Measurements from ENCODE around the gene AMPD3.

Gene AMPD3

DNA sequence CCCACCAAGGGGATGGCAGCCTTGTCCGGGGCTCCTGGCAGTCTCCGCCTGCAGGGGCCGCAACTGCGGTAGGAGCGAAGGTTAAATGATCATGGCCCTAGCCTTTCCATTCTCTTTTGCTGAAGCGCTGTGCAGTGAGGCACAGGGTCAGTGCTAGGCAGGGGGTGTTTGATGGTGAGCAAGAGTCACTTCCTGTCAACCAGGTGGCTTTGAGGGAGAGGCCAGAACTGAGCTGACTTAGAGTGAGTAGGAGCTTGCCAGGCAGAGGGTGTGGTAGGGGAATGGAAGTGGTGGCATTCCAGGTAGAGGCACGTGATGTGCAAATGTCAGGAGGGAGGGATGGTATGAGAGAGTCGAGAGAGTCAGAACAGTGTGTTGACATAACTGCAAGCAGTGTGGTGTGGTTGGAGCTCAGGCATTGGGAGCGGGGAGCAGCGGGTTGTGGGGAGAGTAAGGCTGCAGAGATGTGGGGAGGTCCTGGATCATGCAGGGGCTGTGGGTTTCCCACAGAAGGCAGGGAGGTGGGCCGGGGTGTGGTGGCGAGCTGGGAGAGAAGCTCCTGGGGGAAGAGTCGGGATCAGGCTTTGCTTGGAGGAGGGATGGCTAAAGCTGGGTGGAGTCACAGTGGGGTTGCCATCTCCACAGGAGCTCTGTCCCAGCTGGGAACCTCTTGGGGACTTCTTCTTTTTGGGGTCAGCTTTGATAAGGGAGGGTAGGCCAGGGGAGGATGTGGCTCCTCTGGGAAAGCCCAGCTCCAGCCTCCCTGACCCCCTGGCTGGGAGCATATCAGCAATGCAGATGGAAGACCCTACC lies 33.3 kb downstream of the AMPD3 start:
- H3K4me3 ChIP-seq (ENCODE audit: low read depth, low read length) = no peak overlapping the region
- DNase-seq (ENCODE audit: low read depth) = no peak
- TF ChIP-seq, protein P1, sequence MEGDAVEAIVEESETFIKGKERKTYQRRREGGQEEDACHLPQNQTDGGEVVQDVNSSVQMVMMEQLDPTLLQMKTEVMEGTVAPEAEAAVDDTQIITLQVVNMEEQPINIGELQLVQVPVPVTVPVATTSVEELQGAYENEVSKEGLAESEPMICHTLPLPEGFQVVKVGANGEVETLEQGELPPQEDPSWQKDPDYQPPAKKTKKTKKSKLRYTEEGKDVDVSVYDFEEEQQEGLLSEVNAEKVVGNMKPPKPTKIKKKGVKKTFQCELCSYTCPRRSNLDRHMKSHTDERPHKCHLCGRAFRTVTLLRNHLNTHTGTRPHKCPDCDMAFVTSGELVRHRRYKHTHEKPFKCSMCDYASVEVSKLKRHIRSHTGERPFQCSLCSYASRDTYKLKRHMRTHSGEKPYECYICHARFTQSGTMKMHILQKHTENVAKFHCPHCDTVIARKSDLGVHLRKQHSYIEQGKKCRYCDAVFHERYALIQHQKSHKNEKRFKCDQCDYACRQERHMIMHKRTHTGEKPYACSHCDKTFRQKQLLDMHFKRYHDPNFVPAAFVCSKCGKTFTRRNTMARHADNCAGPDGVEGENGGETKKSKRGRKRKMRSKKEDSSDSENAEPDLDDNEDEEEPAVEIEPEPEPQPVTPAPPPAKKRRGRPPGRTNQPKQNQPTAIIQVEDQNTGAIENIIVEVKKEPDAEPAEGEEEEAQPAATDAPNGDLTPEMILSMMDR (IDR thresholded peaks at IDR 0.05; ENCODE audit: control insufficient read depth, extremely low read depth, insufficient read depth) = no peak

DNA sequence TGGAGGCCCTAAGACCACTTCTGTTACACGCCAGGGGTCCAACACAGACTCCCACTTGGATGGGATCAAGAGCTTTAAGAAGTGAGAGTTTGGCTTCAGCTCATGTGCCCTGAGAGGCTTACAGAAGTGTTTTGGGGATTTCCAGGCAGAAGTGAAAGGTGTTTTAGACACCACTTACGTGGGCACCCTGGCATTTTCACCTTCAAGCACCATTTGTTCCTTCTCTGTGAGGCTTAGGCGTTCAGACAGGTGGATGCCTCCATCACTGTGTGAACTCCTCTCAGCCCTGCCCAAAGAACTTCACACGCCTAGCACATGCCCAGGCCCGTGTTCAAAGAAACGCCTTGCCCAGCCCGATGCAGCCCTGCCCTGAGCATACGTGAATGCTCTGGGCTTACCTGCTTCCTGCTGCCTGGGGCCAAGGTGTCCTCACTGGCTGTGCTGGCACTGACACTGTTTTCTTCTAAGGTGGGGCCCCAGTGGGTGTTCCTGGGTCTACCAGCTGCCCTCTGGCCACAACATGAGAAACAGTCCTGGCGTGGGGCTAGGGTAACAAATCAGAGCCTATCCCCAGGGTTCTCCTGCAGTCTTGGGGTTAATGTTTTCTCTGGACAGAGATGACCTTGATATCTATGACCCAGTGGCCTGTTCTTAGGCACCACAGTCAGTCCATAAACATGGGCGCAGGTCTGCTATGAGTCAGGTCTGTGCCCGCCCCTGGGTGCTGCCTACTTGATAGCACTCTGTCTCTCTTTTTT lies 34.0 kb downstream of the AMPD3 start:
- TF ChIP-seq, protein P1 (IDR thresholded peaks at IDR 0.05; ENCODE audit: control insufficient read depth, extremely low read depth, insufficient read depth) = no peak
- no peak for DNase-seq (ENCODE audit: low read depth)
- H3K4me3 ChIP-seq (ENCODE audit: low read depth, low read length) = no peak overlapping the region

DNA sequence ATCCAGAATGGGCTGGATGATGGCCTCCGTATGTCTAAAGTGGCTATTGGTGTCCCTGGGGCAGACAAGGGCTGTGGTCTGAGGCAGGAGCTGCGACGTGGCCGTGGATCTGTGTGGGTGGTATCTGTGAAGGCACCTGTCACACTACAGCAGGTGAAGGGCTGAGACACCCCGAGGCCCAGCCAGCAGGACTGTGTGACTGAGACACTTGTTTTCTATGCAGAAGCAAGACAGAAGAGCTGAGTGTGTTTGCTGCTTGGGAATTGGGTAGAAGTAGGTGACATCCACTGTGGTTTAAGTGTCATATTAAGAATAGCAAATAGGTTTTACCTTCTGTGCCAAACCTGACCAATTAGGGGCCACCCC lies 35.0 kb downstream of the AMPD3 start:
- TF ChIP-seq, protein P1 (IDR thresholded peaks at IDR 0.05; ENCODE audit: control insufficient read depth, extremely low read depth, insufficient read depth) = no peak
- no peak for DNase-seq (ENCODE audit: low read depth)
- H3K4me3 ChIP-seq (ENCODE audit: low read depth, low read length) = no peak overlapping the region

DNA sequence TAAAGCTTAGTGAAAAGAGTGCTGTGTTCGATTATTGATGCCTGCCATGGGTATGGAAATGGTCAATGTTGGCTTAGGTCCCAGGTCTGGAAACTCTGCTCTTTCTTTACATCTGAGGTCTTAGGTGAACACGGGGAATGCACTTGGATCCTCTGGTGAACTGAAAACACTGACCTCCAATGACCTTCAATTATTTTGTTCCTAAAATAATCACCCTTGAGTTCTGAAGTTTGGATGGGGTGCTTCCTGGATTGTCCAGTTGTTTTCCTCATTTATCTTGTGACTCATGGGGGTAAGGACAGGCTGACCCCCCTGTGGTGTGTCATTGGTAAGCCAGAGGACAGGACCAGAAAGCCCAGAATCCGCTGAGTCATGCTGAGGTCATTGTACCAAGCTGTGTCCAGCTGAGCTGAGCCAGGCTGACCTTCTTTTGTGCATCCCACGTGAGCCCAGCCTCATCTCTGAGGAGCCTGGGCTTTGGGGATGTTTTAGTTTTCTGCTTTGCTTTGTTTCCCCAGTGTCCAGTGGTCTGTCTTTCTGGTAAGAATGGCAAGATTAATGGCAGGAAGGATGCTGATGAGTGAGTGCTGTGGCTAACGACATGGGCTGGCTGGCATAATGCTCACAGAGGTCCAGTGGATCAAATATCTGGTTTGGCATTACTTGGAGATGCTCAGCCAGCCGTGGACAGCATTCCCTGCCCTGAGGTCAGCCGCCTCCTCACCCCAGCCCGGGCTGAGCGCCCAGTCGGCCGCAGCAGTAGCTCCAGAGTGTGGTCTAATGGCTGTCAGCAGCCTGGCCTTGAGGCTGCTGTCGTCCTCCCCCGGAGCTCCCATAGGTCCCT lies 35.6 kb downstream of the AMPD3 start:
- H3K4me3 ChIP-seq (ENCODE audit: low read depth, low read length) = no peak overlapping the region
- TF ChIP-seq, protein P1 (IDR thresholded peaks at IDR 0.05; ENCODE audit: control insufficient read depth, extremely low read depth, insufficient read depth) = no peak
- DNase-seq (ENCODE audit: low read depth) = no peak

DNA sequence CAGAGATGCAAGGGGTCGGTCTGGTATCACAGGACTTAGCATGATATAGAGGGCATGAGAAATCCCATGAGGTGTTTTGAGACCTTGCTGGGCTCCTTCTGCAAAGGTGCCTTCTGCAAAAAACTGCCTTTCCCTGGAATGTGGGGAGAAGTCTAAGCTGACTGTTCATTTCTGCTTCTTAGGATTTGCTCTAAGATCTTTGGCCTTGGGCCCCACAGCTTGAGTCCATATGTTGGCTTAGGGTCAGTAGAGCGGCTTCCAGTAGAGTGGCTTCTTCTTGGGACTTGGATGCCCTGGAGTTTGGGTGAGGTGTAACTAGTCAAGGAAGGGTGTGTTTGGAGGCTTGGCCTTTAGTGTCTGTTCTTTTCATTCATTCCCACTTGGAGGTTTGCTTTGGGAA lies 37.0 kb downstream of the AMPD3 start:
- no peak overlapping the region for H3K4me3 ChIP-seq (ENCODE audit: low read depth, low read length)
- TF ChIP-seq, protein P1 (IDR thresholded peaks at IDR 0.05; ENCODE audit: control insufficient read depth, extremely low read depth, insufficient read depth) = no peak
- DNase-seq (ENCODE audit: low read depth) = no peak

DNA sequence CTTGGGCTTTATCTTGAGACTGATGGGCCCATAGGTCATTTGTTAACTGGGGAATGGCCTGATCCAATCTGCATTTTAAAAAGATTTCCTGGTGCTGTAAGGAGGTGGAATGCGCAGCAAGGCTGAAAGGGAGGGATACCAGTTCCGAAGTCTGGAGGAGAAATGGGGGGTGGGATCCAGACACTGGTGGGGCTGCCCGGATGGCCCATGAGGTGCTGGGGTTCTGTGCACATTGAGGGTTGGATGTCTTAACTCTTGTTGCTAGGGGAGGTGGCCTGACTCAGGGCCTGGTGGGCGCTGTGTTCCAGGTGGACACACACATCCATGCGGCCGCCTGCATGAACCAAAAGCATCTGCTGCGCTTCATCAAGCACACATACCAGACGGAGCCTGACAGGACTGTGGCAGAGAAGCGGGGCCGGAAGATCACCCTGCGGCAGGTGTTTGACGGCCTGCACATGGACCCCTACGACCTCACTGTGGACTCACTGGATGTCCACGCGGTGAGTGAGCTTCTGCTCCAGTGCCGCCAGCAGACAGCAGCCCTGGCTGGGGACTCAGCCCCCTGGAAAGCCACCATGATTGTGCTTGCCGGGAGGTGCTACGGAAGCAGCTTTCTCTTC lies 38.1 kb downstream of the AMPD3 start:
- DNase-seq (ENCODE audit: low read depth) = no peak
- no peak overlapping the region for H3K4me3 ChIP-seq (ENCODE audit: low read depth, low read length)
- TF ChIP-seq, protein P1 (IDR thresholded peaks at IDR 0.05; ENCODE audit: control insufficient read depth, extremely low read depth, insufficient read depth) = no peak
